ENCODE data around the gene MED9.

The MED9 gene

DNA sequence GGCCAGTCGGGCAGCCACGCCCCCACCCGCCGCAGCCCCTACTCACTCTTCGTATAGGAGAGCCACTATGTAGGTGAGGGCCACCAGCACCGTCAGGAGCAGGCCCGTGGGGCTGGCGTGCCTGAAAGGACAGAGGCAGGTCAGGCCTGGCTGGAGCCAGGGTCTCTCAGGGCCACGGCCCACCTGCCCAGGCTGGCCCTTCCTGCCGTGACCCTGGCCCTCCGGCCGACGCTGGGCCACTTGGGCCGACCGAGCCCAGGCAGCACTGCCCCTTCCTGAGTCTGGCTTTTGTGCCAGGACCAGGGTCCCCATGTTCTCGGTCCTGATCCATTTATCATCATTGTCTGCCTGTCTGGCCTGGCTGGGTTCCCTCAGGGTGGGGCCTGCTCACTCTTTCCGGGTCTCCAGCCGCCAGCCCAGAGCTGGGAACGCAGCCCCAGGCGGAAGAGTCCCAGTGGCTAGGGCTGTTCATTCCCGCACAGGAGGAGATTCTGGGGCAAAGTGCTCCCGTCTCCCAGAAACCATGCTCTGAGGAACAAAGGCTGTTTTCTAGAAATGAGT lies 29.5 kb downstream of the MED9 start:
- TF ChIP-seq TCF12 (IDR thresholded peaks at IDR 0.05; ENCODE audit: low read depth): no peak
- TF ChIP-seq, protein P1, sequence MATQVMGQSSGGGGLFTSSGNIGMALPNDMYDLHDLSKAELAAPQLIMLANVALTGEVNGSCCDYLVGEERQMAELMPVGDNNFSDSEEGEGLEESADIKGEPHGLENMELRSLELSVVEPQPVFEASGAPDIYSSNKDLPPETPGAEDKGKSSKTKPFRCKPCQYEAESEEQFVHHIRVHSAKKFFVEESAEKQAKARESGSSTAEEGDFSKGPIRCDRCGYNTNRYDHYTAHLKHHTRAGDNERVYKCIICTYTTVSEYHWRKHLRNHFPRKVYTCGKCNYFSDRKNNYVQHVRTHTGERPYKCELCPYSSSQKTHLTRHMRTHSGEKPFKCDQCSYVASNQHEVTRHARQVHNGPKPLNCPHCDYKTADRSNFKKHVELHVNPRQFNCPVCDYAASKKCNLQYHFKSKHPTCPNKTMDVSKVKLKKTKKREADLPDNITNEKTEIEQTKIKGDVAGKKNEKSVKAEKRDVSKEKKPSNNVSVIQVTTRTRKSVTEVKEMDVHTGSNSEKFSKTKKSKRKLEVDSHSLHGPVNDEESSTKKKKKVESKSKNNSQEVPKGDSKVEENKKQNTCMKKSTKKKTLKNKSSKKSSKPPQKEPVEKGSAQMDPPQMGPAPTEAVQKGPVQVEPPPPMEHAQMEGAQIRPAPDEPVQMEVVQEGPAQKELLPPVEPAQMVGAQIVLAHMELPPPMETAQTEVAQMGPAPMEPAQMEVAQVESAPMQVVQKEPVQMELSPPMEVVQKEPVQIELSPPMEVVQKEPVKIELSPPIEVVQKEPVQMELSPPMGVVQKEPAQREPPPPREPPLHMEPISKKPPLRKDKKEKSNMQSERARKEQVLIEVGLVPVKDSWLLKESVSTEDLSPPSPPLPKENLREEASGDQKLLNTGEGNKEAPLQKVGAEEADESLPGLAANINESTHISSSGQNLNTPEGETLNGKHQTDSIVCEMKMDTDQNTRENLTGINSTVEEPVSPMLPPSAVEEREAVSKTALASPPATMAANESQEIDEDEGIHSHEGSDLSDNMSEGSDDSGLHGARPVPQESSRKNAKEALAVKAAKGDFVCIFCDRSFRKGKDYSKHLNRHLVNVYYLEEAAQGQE (IDR thresholded peaks at IDR 0.05; ENCODE audit: low read depth): no peak
- TF ChIP-seq EP300 (IDR thresholded peaks at IDR 0.05; ENCODE audit: borderline replicate concordance): no peak
- no peak for TF ChIP-seq MAX (IDR thresholded peaks at IDR 0.05)
- no peak for TF ChIP-seq RAD21 (IDR thresholded peaks at IDR 0.05; ENCODE audit: low read depth)
- no peak for TF ChIP-seq TAF1 (IDR thresholded peaks at IDR 0.05; ENCODE audit: low read depth)
- TF ChIP-seq EGR1 (IDR thresholded peaks at IDR 0.05): no peak
- no peak for TF ChIP-seq ZBTB7A (IDR thresholded peaks at IDR 0.05; ENCODE audit: low read depth)
- no peak for TF ChIP-seq NFIC (IDR thresholded peaks at IDR 0.05)
- no peak for TF ChIP-seq USF1 (IDR thresholded peaks at IDR 0.05)
- no peak for TF ChIP-seq YY1 (IDR thresholded peaks at IDR 0.05; ENCODE audit: low read depth)
- no peak for TF ChIP-seq CREB1 (IDR thresholded peaks at IDR 0.05; ENCODE audit: low read depth)
- TF ChIP-seq TEAD4 (IDR thresholded peaks at IDR 0.05): no peak
- no peak for TF ChIP-seq CEBPB (IDR thresholded peaks at IDR 0.05)
- TF ChIP-seq FOXM1 (IDR thresholded peaks at IDR 0.05; ENCODE audit: borderline replicate concordance, low read depth): no peak

GRCh38 chr17:17506893-17507464 lies 30.2 kb downstream of the MED9 start:
- TF ChIP-seq YY1 (IDR thresholded peaks at IDR 0.05; ENCODE audit: low read depth) (no peak), NFIC (IDR thresholded peaks at IDR 0.05) (no peak), CREB1 (IDR thresholded peaks at IDR 0.05; ENCODE audit: low read depth) (no peak), FOXM1 (IDR thresholded peaks at IDR 0.05; ENCODE audit: borderline replicate concordance, low read depth) (no peak), RAD21 (IDR thresholded peaks at IDR 0.05; ENCODE audit: low read depth) (no peak)

DNA sequence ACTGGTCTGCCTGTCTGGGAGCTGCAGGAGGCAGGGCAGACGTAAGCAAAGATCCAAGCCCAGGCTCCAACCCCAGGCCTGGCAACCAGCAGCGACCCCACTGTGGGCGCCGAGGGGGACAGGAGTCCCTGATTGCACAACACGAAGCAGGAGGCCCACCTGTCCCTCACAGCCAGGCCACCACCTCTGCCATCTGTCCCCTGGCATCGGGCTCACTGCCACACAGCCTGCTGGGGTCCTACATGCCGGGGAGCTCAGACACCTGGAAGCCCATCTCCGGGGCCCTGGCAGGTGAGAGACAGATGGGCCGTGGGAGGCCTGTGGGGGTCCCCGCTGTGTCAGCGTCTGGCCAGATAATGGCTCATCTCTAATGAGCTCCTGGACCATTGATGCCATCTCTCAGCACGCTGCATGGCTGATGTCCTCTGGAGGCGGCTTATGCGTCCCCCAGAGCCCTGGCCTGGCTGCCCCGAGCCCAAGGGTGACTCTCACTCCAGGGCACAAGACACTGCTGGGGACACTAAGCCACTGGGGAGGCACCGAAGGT lies 30.7 kb downstream of the MED9 start:
- TF ChIP-seq YY1 (IDR thresholded peaks at IDR 0.05; ENCODE audit: low read depth) (no peak), MAX (IDR thresholded peaks at IDR 0.05) (no peak), FOXM1 (IDR thresholded peaks at IDR 0.05; ENCODE audit: borderline replicate concordance, low read depth) (no peak), NFIC (IDR thresholded peaks at IDR 0.05) (no peak), TEAD4 (IDR thresholded peaks at IDR 0.05) (no peak), USF1 (IDR thresholded peaks at IDR 0.05) (no peak), RAD21 (IDR thresholded peaks at IDR 0.05; ENCODE audit: low read depth) (no peak), EP300 (IDR thresholded peaks at IDR 0.05; ENCODE audit: borderline replicate concordance) (no peak), ZBTB7A (IDR thresholded peaks at IDR 0.05; ENCODE audit: low read depth) (no peak), CEBPB (IDR thresholded peaks at IDR 0.05) (no peak)
- TF ChIP-seq, protein P1 (IDR thresholded peaks at IDR 0.05; ENCODE audit: low read depth): no peak

DNA sequence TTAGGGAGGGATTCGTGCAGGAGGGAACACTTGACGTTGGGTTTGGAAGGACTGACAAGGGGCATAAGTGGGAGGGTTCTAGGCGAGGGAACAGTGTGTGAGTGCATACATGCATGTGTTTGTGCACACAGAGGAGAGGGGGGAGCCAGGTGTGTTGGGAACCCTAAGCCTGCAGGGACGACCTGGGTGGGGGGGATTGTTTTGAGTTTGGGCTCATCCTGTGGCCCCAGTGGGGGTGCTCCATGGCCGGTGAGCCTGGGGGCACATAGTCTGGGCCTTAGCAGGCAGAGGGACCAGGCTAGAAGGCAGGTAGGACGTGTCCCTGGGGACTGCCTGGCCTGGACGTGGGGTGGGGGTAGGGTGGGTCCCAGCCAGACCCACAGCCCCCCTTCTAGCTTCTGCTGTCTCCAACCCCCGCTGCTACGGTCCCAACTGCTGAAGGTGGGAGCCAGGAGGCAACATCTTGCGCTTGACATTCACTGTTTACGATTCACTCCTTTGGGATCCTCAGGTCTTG lies 31.3 kb downstream of the MED9 start:
- TF ChIP-seq MAX (IDR thresholded peaks at IDR 0.05): no peak
- no peak for TF ChIP-seq TEAD4 (IDR thresholded peaks at IDR 0.05)
- TF ChIP-seq ZBTB7A (IDR thresholded peaks at IDR 0.05; ENCODE audit: low read depth): no peak
- TF ChIP-seq, protein P1 (IDR thresholded peaks at IDR 0.05; ENCODE audit: low read depth): no peak
- no peak for TF ChIP-seq EP300 (IDR thresholded peaks at IDR 0.05; ENCODE audit: borderline replicate concordance)
- no peak for TF ChIP-seq NFIC (IDR thresholded peaks at IDR 0.05)
- no peak for TF ChIP-seq YY1 (IDR thresholded peaks at IDR 0.05; ENCODE audit: low read depth)
- no peak for TF ChIP-seq CREB1 (IDR thresholded peaks at IDR 0.05; ENCODE audit: low read depth)
- no peak for TF ChIP-seq FOXM1 (IDR thresholded peaks at IDR 0.05; ENCODE audit: borderline replicate concordance, low read depth)
- TF ChIP-seq TCF12 (IDR thresholded peaks at IDR 0.05; ENCODE audit: low read depth): no peak
- no peak for TF ChIP-seq EGR1 (IDR thresholded peaks at IDR 0.05)
- TF ChIP-seq TAF1 (IDR thresholded peaks at IDR 0.05; ENCODE audit: low read depth): no peak
- TF ChIP-seq RAD21 (IDR thresholded peaks at IDR 0.05; ENCODE audit: low read depth): no peak
- no peak for TF ChIP-seq USF1 (IDR thresholded peaks at IDR 0.05)
